ENCODE results near the gene SDCCAG8. TPM values are rescaled to one million over a fixed set of nuclear protein-coding genes. Genes with fewer than 3 reads are reported as not detected.

Gene SDCCAG8
- total RNA-seq, 1 experiment from 2014 or later = 194 TPM

DNA sequence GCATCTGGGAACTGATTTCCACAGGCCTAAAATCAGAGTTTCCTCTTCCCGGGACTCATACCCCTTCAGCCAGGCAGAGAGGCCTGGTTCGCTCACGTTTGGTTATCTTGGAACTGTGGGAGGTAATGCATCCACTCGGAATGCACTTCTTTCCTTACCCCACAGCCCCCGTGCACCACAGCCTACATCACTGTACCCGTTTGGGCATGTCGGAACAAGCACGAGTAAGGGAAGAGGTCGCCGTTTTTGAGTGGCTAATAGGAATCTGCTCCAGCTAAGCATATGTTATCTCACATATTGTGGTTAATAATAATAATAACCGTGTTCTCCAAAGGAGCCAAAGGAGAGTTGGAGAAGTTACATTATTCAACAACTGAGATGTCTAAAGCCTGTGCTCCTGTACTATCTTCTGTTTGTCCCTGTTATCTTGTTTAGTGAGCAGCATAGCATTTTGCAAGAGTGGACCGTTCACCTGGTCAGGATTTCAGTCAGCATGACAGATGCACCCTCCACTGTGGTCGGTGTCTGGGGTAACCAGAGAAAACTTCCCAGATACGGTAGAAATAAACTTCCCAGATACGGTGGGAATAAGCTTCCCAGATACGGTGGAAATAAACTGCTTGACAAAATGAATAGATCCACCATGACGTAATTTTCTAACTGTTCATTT lies 198.6 kb downstream of the SDCCAG8 start:
- Histone ChIP-seq H3K27me3 (ENCODE audit: low read length) (no peaks in the 10 kb centered on the region), H3K9me2 (replicated peaks; ENCODE audit: low read length) (no peaks in the 10 kb centered on the region), H3K4me3 (ENCODE audit: low read length) (no peak overlapping the region), H3K9me3 (ENCODE audit: low read length) (no peaks in the 10 kb centered on the region), H4K20me1 (ENCODE audit: low read length) (no peaks in the 10 kb centered on the region), H3K27ac (ENCODE audit: low read length) (no peak overlapping the region), H3K4me1 (ENCODE audit: insufficient read depth, low read length) (no peaks in the 10 kb centered on the region), H3F3A (ENCODE audit: low read length, unreplicated experiment) (no peaks in the 10 kb centered on the region), H3K9ac (ENCODE audit: low read length) (no peak overlapping the region), H3K4me2 (ENCODE audit: low read length) (no peak overlapping the region), H3K36me3 (ENCODE audit: low read depth, low read length) (no peaks in the 10 kb centered on the region), H2AFZ (ENCODE audit: low read length) (no peak overlapping the region), H3K79me2 (ENCODE audit: low read length) (no peaks in the 10 kb centered on the region)
- BruUV-seq (replicated peaks) = no TSS peak
- ATAC-seq = no peak
- DNase-seq = no peak
- intact Hi-C loops (cut with micrococcal nuclease) = no loop called here
- TF ChIP-seq EZH2 (IDR thresholded peaks at IDR 0.05; ENCODE audit: low read length, unreplicated experiment) = no peak
- TF ChIP-seq, protein P1, sequence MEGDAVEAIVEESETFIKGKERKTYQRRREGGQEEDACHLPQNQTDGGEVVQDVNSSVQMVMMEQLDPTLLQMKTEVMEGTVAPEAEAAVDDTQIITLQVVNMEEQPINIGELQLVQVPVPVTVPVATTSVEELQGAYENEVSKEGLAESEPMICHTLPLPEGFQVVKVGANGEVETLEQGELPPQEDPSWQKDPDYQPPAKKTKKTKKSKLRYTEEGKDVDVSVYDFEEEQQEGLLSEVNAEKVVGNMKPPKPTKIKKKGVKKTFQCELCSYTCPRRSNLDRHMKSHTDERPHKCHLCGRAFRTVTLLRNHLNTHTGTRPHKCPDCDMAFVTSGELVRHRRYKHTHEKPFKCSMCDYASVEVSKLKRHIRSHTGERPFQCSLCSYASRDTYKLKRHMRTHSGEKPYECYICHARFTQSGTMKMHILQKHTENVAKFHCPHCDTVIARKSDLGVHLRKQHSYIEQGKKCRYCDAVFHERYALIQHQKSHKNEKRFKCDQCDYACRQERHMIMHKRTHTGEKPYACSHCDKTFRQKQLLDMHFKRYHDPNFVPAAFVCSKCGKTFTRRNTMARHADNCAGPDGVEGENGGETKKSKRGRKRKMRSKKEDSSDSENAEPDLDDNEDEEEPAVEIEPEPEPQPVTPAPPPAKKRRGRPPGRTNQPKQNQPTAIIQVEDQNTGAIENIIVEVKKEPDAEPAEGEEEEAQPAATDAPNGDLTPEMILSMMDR (conservative IDR thresholded peaks at IDR 0.05; ENCODE audit: low read depth, low read length) = no peak
- no peak for TF ChIP-seq EZH2phosphoT487 (IDR thresholded peaks at IDR 0.05; ENCODE audit: borderline replicate concordance, low read length)
- ChIA-PET POLR2A (ENCODE audit: unreplicated experiment) (no interaction called here), CTCF (no interaction called here)

DNA sequence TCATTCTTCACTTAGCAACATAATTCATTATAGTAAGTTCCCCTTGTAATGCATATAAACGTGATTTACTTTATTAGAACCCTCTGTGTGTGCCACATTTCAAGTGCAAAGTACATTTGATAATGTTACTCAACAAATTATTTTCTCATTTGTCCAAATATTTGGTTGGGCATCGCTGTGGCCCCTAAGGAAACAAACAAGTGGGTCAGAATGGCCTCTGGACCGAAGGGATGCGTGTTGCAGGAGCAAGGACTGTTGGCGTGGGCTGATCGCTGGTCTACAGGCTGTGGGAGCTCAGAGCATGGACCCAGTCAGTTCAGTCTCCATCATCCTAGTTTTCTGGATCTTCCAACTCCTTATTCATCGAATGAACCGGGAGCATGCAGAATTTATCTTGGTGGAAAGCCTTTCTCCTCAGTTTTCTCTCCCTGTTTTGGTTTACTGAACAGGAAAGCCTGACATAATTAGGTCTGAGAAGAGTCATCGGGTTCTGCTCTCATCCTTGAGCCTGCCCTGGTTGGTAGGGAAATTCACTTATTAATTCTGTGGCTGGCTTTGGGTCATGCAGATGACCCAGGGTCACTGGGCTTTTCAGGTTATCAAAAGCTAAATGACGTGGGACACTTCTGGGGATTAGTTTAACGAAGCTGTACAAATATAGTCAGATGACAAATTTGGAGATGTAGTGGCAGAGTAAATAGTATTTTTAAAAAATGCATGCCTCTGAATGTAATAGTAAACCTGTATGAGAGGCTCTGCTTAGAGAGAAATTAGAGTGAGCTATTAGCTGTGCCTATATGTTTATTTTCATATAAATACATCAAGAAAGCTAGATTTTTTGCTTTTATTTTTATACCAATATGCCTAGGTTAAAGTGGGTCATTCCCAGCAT lies 200.2 kb downstream of the SDCCAG8 start:
- Histone ChIP-seq H3F3A (ENCODE audit: low read length, unreplicated experiment) (no peaks in the 10 kb centered on the region), H4K20me1 (ENCODE audit: low read length) (no peaks in the 10 kb centered on the region), H3K9me2 (replicated peaks; ENCODE audit: low read length) (no peaks in the 10 kb centered on the region), H3K27me3 (ENCODE audit: low read length) (no peaks in the 10 kb centered on the region), H3K27ac (ENCODE audit: low read length) (no peak overlapping the region), H2AFZ (ENCODE audit: low read length) (no peak overlapping the region), H3K36me3 (ENCODE audit: low read depth, low read length) (no peaks in the 10 kb centered on the region), H3K9me3 (ENCODE audit: low read length) (no peaks in the 10 kb centered on the region), H3K4me2 (ENCODE audit: low read length) (no peak overlapping the region), H3K4me1 (ENCODE audit: insufficient read depth, low read length) (no peaks in the 10 kb centered on the region), H3K9ac (ENCODE audit: low read length) (no peak overlapping the region), H3K4me3 (ENCODE audit: low read length) (no peak overlapping the region), H3K79me2 (ENCODE audit: low read length) (no peaks in the 10 kb centered on the region)
- ChIA-PET POLR2A (ENCODE audit: unreplicated experiment) (no interaction called here), CTCF (no interaction called here)
- no peak for TF ChIP-seq EZH2phosphoT487 (IDR thresholded peaks at IDR 0.05; ENCODE audit: borderline replicate concordance, low read length)
- TF ChIP-seq, protein P1 (conservative IDR thresholded peaks at IDR 0.05; ENCODE audit: low read depth, low read length) = no peak
- TF ChIP-seq EZH2 (IDR thresholded peaks at IDR 0.05; ENCODE audit: low read length, unreplicated experiment) = no peak
- intact Hi-C loops (cut with micrococcal nuclease) = no loop called here
- ATAC-seq (no peak), DNase-seq (no peak)
- BruUV-seq (replicated peaks) = no TSS peak
